OCI-LY1 (cell line): ENCODE results near the gene KRTAP10-2.
"Not testable (repeated sequence)": the region's sequence is repeated elsewhere in the genome, so short reads cannot be mapped to it uniquely, and the experiment has no call there.

Source experiments
- EZH2 ChIP-seq: fragments of 200-600 bp; sonication (generic), shearing (Covaris generic); IDR thresholded peaks from 2 replicates; pipeline ENCODE4 v1.8.0; 2017; ENCODE audit warnings: borderline replicate concordance, mixed run types, mild to moderate bottlenecking, antibody characterized with exemption, low read length, moderate library complexity, mixed read lengths
- TF ChIP-seq, protein P1 (sequence below): fragments of 200-600 bp; sonication (generic), shearing (Covaris generic); IDR thresholded peaks from 2 replicates; pipeline ENCODE4 v1.5.1; 2017; ENCODE audit warnings: mild to moderate bottlenecking, antibody characterized with exemption, low read length, moderate library complexity, mixed read lengths

GRCh38 chr21:44558329-44558675 is 7.0 kb upstream of the KRTAP10-2 start:
- TF ChIP-seq, protein P1, sequence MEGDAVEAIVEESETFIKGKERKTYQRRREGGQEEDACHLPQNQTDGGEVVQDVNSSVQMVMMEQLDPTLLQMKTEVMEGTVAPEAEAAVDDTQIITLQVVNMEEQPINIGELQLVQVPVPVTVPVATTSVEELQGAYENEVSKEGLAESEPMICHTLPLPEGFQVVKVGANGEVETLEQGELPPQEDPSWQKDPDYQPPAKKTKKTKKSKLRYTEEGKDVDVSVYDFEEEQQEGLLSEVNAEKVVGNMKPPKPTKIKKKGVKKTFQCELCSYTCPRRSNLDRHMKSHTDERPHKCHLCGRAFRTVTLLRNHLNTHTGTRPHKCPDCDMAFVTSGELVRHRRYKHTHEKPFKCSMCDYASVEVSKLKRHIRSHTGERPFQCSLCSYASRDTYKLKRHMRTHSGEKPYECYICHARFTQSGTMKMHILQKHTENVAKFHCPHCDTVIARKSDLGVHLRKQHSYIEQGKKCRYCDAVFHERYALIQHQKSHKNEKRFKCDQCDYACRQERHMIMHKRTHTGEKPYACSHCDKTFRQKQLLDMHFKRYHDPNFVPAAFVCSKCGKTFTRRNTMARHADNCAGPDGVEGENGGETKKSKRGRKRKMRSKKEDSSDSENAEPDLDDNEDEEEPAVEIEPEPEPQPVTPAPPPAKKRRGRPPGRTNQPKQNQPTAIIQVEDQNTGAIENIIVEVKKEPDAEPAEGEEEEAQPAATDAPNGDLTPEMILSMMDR = not testable (repeated sequence)
- TF ChIP-seq EZH2 = not testable (repeated sequence)
